Esophagus squamous epithelium (tissue), 5 donors: ENCODE data around the gene UQCC3. TPM values are rescaled to one million over a fixed set of nuclear protein-coding genes. Genes with fewer than 3 reads are reported as not detected.

Experiments
- DNase-seq: peaks from one replicate; lab custom pipeline; 2025; lab: John Stamatoyannopoulos, UW
- H3K27ac ChIP-seq, 4 donors: fragments of 200-600 bp; sonication (generic); one replicate each; pipeline ENCODE4 v1.5.1; 2016 to 2019; ENCODE audit warnings: mild to moderate bottlenecking in 1 of 4
- H3K27me3 ChIP-seq, 4 donors: fragments of 200-600 bp; sonication (generic); 1 replicate in 3 of 4; 2 replicates in 1 of 4; pipeline versions ENCODE4 v1.5.1 to v1.6.0; 2017 to 2021; ENCODE audit warnings: antibody characterized with exemption in 1 of 4
- H3K36me3 ChIP-seq, 3 donors: fragments of 200-600 bp; sonication (generic); one replicate each; pipeline ENCODE4 v1.5.1; 2016 to 2019
- H3K4me1 ChIP-seq, 3 donors: fragments of 200-600 bp; sonication (generic); one replicate each; pipeline ENCODE4 v1.5.1; 2017 to 2019
- H3K4me3 ChIP-seq, 4 donors: fragments of 200-600 bp; sonication (generic); 1 replicate in 3 of 4; 2 replicates in 1 of 4; pipeline ENCODE4 v1.5.1; 2016 to 2019; ENCODE audit warnings: mild to moderate bottlenecking in 2 of 4, moderate library complexity in 1 of 4
- H3K9me3 ChIP-seq, 3 donors: fragments of 200-600 bp; sonication (generic); one replicate each; pipeline ENCODE4 v1.5.1; 2016 to 2019
- POLR2A ChIP-seq, 4 donors: fragments of 450-650 bp; IDR thresholded peaks; one replicate each; pipeline ENCODE4 v1.6.1; 2017; ENCODE audit warnings: antibody characterized with exemption in 4 of 4, mild to moderate bottlenecking in 4 of 4, moderate library complexity in 3 of 4
- WGBS, 2 donors: methylation state at CpG; one replicate each; pipeline ENCODE4 v1.1.5; 2018; 5-methylcytosine and 5-hydroxymethylcytosine counted together
- intact Hi-C: fragments of 100-400 bp; cut with DNase I; formaldehyde crosslinking; loops from one replicate; pipeline ENCODE4 v1.15.0; 2022
- total RNA-seq, 4 donors: library from RNA; depleted of rRNA; stranded (reverse); fragments of >200 nt; gene quantifications; one replicate each; pipeline ENCODE4 v1.1.0, GENCODE V29; 2016
- TF ChIP-seq, protein P1 (sequence below), 6 experiments: fragments of 450-650 bp in 4 of 6; fragments of 200-600 bp in 2 of 6; sonication (generic) in 2 of 6; IDR thresholded peaks; one replicate each; pipeline ENCODE4 v1.5.1; 2016 to 2019; ENCODE audit warnings: antibody characterized with exemption in 6 of 6, mild to moderate bottlenecking in 4 of 6, moderate library complexity in 4 of 6
- donor health status: DM: yes; HTN: yes; CAD: no.

Gene UQCC3, protein sequence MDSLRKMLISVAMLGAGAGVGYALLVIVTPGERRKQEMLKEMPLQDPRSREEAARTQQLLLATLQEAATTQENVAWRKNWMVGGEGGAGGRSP
- 10 to 100 TPM; 10.5 to 17.2 (median 12.2) TPM for total RNA-seq

DNA sequence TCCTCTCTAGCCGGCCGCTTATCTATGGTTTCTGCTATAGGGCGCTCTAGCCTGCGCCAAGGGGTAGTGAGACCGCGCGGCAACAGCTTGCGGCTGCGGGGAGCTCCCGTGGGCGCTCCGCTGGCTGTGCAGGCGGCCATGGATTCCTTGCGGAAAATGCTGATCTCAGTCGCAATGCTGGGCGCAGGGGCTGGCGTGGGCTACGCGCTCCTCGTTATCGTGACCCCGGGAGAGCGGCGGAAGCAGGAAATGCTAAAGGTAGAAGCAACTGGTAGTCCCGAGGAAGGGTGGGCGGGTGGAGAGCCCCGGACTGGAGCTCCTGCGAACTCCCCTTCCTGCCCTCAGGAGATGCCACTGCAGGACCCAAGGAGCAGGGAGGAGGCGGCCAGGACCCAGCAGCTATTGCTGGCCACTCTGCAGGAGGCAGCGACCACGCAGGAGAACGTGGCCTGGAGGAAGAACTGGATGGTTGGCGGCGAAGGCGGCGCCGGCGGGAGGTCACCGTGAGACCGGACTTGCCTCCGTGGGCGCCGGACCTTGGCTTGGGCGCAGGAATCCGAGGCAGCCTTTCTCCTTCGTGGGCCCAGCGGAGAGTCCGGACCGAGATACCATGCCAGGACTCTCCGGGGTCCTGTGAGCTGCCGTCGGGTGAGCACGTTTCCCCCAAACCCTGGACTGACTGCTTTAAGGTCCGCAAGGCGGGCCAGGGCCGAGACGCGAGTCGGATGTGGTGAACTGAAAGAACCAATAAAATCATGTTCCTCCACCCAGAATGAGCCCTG, at the start of gene UQCC3, which contains the start of gene LBHD1:
TSS of gene UQCC3 (plus strand) at position 66 of the 782 bp plus-strand sequence. CDS start at position 139, 73 bp downstream.
TSS of gene LBHD1 (minus strand) at position 660 of the 782 bp plus-strand sequence. CDS start 2,236 bp downstream, outside the sequence.
- Histone ChIP-seq H3K4me3 (peak within 1 kb of the TSS; percentile 75 to 96 (median 82)), H3K36me3 (peaks cover 0 to 54% (median 0%) of the 10 kb centered on the region in 3 donors), H3K27ac (peak within 1 kb of the TSS; percentile 92 to 95 (median 93)), H3K9me3 (no peaks in the 10 kb centered on the region), H3K4me1 (peaks cover 26 to 83% (median 38%) of the 10 kb centered on the region in 3 donors), H3K27me3 (no peaks in the 10 kb centered on the region)
- peak; percentile 40 for DNase-seq
- TF ChIP-seq, protein P1, sequence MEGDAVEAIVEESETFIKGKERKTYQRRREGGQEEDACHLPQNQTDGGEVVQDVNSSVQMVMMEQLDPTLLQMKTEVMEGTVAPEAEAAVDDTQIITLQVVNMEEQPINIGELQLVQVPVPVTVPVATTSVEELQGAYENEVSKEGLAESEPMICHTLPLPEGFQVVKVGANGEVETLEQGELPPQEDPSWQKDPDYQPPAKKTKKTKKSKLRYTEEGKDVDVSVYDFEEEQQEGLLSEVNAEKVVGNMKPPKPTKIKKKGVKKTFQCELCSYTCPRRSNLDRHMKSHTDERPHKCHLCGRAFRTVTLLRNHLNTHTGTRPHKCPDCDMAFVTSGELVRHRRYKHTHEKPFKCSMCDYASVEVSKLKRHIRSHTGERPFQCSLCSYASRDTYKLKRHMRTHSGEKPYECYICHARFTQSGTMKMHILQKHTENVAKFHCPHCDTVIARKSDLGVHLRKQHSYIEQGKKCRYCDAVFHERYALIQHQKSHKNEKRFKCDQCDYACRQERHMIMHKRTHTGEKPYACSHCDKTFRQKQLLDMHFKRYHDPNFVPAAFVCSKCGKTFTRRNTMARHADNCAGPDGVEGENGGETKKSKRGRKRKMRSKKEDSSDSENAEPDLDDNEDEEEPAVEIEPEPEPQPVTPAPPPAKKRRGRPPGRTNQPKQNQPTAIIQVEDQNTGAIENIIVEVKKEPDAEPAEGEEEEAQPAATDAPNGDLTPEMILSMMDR (IDR thresholded peaks at IDR 0.05) = peak in 1 of 6 experiments; percentile 9
- TF ChIP-seq POLR2A (IDR thresholded peaks at IDR 0.05) = peak in 2 of 4 donors; percentile 46 to 67
- intact Hi-C loops = loop anchor here (5.0 kb wide), 1 partner anchor 74 kb away; no protein-coding TSS in a partner anchor
- 0% methylated on average over 2 to 23 of the region's 59 CpGs for WGBS, 2 donors

DNA sequence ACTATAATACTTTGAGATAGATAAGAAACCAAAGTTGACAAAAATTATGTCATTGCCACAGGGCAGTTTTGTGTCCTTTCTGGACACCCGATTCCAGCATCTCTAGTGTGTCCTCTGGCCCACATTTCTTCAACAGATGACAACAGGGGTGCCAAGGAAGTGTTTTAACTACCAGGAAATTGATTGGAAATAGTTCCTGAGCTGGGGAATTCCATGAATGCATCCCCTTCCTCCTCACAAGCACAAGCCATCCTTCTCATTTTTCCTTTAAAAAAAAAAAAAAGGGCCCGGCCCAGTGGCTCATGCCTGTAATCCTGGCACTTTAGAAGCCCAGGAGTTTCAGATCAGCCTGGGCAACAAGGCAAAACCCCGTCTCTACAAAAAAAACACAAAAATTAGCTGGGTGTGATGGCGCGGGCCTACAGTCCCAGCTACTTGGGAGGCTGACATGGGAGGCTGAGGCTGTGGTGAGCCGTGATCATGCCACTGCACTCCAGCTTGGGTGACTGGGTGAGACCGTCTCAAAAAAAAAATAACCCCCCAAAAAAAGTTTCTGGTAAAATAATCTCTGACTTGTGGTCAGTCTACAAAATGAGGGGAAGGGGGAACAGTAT, 48.9 kb upstream of the UQCC3 start:
- intact Hi-C loops = no loop called here
- peaks cover 22 to 36% (median 23%) of the 10 kb centered on the region in 3 donors for H3K36me3 ChIP-seq
- TF ChIP-seq, protein P1 (IDR thresholded peaks at IDR 0.05) = no peak
- no peak for TF ChIP-seq POLR2A (IDR thresholded peaks at IDR 0.05)

DNA sequence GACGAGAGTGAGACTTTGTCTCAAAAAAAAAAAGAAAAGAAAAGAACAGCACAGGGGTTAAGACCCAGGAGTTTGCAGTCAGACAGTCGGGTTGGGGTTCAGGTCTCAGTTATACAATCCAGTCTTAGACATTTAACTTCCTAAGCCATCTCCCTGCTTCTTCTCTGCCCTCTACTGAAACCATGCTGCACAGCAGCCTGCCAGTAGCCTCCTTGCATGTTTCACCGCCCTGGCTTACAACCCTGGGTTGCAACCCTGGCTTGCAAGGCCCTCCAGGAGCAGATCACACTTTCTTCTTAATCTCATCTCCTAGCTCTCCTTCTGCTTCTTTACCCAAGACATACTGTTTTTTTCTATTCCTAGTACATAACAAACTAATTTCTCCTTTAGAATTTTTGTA, 43.8 kb upstream of the UQCC3 start:
- TF ChIP-seq POLR2A (IDR thresholded peaks at IDR 0.05) = no peak
- TF ChIP-seq, protein P1 (IDR thresholded peaks at IDR 0.05) = peak in 1 of 6 experiments; percentile 20
- H3K9me3 ChIP-seq = no peaks in the 10 kb centered on the region
- no peak overlapping the region for H3K27ac ChIP-seq
- no peak overlapping the region for H3K4me3 ChIP-seq
- intact Hi-C loops = no loop called here
- peaks cover 43 to 84% (median 68%) of the 10 kb centered on the region in 3 donors for H3K36me3 ChIP-seq
- 65 to 82% methylated on average over 3 of the region's 3 CpGs for WGBS, 2 donors
- no peak for DNase-seq
- H3K27me3 ChIP-seq = no peaks in the 10 kb centered on the region
- peaks cover 0 to under 1% (median 0%) of the 10 kb centered on the region in 3 donors for H3K4me1 ChIP-seq

More for the DNA sequence above, 48.9 kb upstream of the UQCC3 start:
- DNase-seq = no peak
- WGBS, 2 donors = 75 to 80% methylated on average over 7 of the region's 7 CpGs
- Histone ChIP-seq H3K9me3 (no peaks in the 10 kb centered on the region), H3K27ac (peak overlapping the region; percentile 87 to 96 (median 90)), H3K4me1 (peaks cover 12 to 38% (median 19%) of the 10 kb centered on the region in 3 donors), H3K27me3 (no peaks in the 10 kb centered on the region), H3K4me3 (peak overlapping the region; percentile 58 to 82 (median 65))

DNA sequence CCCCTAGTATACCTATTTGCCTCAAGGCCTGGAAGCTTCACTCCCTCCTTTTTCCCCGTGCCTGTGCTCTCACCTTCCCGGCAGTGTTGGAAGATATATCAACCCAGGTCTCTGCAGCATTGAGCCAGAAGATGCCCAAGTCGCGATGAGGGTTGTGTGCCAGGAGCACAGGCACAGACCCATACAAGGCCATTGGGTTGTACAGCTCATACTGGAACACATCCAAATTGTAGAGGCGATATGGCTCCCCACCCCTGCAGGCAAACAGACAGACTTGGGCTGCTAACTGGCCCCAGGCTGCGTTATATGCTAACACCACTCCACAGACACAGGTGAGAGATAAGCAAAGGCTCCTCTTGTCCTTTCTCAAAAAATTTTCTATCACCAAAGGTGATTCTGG, 39.0 kb upstream of the UQCC3 start:
- Histone ChIP-seq H3K27ac (no peak overlapping the region), H3K4me1 (no peaks in the 10 kb centered on the region), H3K27me3 (no peaks in the 10 kb centered on the region), H3K36me3 (peaks cover 41 to 100% (median 73%) of the 10 kb centered on the region in 3 donors), H3K9me3 (no peaks in the 10 kb centered on the region), H3K4me3 (no peak overlapping the region)
- intact Hi-C loops = no loop called here
- TF ChIP-seq, protein P1 (IDR thresholded peaks at IDR 0.05) = no peak
- no peak for TF ChIP-seq POLR2A (IDR thresholded peaks at IDR 0.05)
- DNase-seq = no peak
- 83 to 93% methylated on average over 2 to 4 of the region's 6 CpGs for WGBS, 2 donors
